ENCODE data around the gene PCDHGC4.

DNA sequence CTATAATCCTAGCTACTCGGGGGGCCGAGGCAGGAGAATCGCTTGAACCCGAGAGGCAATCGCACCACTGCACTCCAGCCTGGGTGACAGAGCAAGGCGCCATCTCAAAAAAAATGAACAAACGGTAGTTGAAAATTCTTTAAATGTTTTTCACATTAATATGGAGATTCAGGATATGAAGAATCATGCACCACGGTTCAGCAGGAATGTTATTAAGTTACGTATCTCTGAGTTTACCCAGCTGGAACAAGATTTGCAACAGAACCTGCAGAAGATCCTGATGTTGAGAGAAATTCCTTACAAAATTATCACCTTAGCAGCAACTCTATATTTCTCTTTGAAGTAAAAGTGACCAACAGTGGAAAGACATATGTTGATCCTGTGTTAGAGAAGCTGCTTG, 44.5 kb upstream of the PCDHGC4 start:
- TF ChIP-seq CTCF (IDR thresholded peaks at IDR 0.05): no peak
- TF ChIP-seq EP300 (IDR thresholded peaks at IDR 0.05): no peak
- no peak for TF ChIP-seq POLR2AphosphoS5 (IDR thresholded peaks at IDR 0.05)

Measured in upper lobe of left lung (tissue), 4 donors.